K562 (cell line): ENCODE results near the gene TXNL1. TPM values are rescaled to one million over a fixed set of nuclear protein-coding genes. Genes with fewer than 3 reads are reported as not detected.

Experiments
- ATF7 ChIP-seq: fragments of 450-650 bp; IDR thresholded peaks from 2 replicates; pipeline ENCODE4 v1.7.1; 2014; ENCODE audit warnings: mild to moderate bottlenecking, moderate library complexity
- BRD4 ChIP-seq: fragments of 200-600 bp; sonication (generic); IDR thresholded peaks from 2 replicates; pipeline ENCODE4 v1.6.1; 2017; ENCODE audit warnings: inconsistent platforms
- IFI16 ChIP-seq: fragments of 250-450 bp; sonication (Bioruptor Pico); IDR thresholded peaks from 2 replicates; pipeline ENCODE4 v2.1.2; 2022; ENCODE audit warnings: mild to moderate bottlenecking, inconsistent platforms
- JUNB ChIP-seq: fragments of 450-650 bp; formaldehyde crosslinking; conservative IDR thresholded peaks from 2 replicates; pipeline ENCODE4 v1.4.0; 2020; ENCODE audit warnings: mild to moderate bottlenecking
- NUFIP1 ChIP-seq: fragments of 450-650 bp; IDR thresholded peaks from 2 replicates; pipeline ENCODE4 v1.6.1; 2018; ENCODE audit not compliant: partially characterized antibody
- PURB ChIP-seq: sonication (generic); formaldehyde crosslinking; IDR thresholded peaks from 2 replicates; pipeline ENCODE4 v1.9.0; 2021; ENCODE audit warnings: low read depth, mild to moderate bottlenecking, missing genetic modification reagents
- SAFB2 ChIP-seq: fragments of 200-400 bp; formaldehyde crosslinking; IDR thresholded peaks from 2 replicates; pipeline ENCODE4 v1.6.1; 2018; ENCODE audit warnings: borderline replicate concordance, low read length, low read depth, moderate library complexity; ENCODE audit not compliant: severe bottlenecking
- TEAD2 ChIP-seq: fragments of 450-650 bp; IDR thresholded peaks from 2 replicates; pipeline ENCODE4 v1.6.1; 2016; ENCODE audit warnings: missing genetic modification characterization, control low read depth, missing compliant biosample characterization
- ZNF134 ChIP-seq: fragments of 250-450 bp; sonication (Bioruptor Pico); conservative IDR thresholded peaks from 2 replicates; pipeline ENCODE4 v1.4.0; 2020
- ZNF197 ChIP-seq: fragments of 200-800 bp; sonication (Bioruptor generic); IDR thresholded peaks from 2 replicates; pipeline ENCODE4 v1.6.1; 2016; ENCODE audit warnings: low read depth, missing genetic modification characterization, missing compliant biosample characterization
- ZNF263 ChIP-seq: sonication (generic); formaldehyde crosslinking; IDR thresholded peaks from 2 replicates; pipeline ENCODE4 v1.8.0; 2022; ENCODE audit warnings: mild to moderate bottlenecking, missing genetic modification reagents, borderline replicate concordance
- ZNF695 ChIP-seq: fragments of 450-650 bp; formaldehyde crosslinking; IDR thresholded peaks from 2 replicates; pipeline ENCODE4 v1.4.0; 2020; ENCODE audit warnings: mild to moderate bottlenecking, moderate library complexity
- polyA plus RNA-seq, 8 experiments: library from polyadenylated mRNA; depleted of rRNA in 4 of 8; stranded (reverse) in 5 of 8; unstranded in 3 of 8; fragments of >200 nt; fragmentation: Nextera tagmentation in 2 of 8; fragmentation: Illumina TruSeq in 1 of 8; extraction: Ambion mirVana in 2 of 8; extraction: Trizol in 1 of 8; gene quantifications; 2 replicates each; pipeline versions ENCODE4 v1.2.1 to v1.2.3, GENCODE V29; 2011 to 2014; ENCODE audit warnings: inconsistent platforms in 1 of 8, missing spikeins in 1 of 8
- total RNA-seq, 7 experiments: library from RNA; depleted of rRNA in 6 of 7; stranded (reverse); fragments of >200 nt in 6 of 7; fragmentation: Illumina TruSeq in 2 of 7; extraction: Trizol in 2 of 7; gene quantifications; 2 replicates each; pipeline versions ENCODE4 v1.2.1 to v1.2.3, GENCODE V29; 2011 to 2021; ENCODE audit warnings: low replicate concordance in 1 of 7
- TF ChIP-seq, protein P1 (sequence below), 2 experiments: IDR thresholded peaks; 2 replicates each; pipeline ENCODE4 v1.6.1; 2011; ENCODE audit warnings: borderline replicate concordance in 1 of 2, control low read depth in 1 of 2, low read depth in 1 of 2, low read length in 1 of 2, mild to moderate bottlenecking in 1 of 2, mixed read lengths in 1 of 2, moderate library complexity in 1 of 2; ENCODE audit not compliant: insufficient read depth in 1 of 2, insufficient read length in 1 of 2, poor library complexity in 1 of 2, severe bottlenecking in 1 of 2; ENCODE audit errors: extremely low read depth in 1 of 2
- TF ChIP-seq, protein P2 (sequence below), 2 experiments: fragments of 450-650 bp; IDR thresholded peaks; 2 replicates each; pipeline ENCODE4 v1.6.1; 2016; ENCODE audit warnings: mild to moderate bottlenecking in 2 of 2, borderline replicate concordance in 1 of 2, low read depth in 1 of 2, moderate library complexity in 1 of 2
- TF ChIP-seq, protein P3 (sequence below): fragments of 450-650 bp; formaldehyde crosslinking; IDR thresholded peaks from 2 replicates; pipeline ENCODE4 v1.4.0; 2020; ENCODE audit warnings: mild to moderate bottlenecking, moderate library complexity

Gene TXNL1
- total and polyA plus RNA-seq, 9 of the 15 experiments (the other 6 are each of a cell fraction or from before 2014, with no cell fraction given), result 45.4 to 103 (median 65.7) TPM

DNA sequence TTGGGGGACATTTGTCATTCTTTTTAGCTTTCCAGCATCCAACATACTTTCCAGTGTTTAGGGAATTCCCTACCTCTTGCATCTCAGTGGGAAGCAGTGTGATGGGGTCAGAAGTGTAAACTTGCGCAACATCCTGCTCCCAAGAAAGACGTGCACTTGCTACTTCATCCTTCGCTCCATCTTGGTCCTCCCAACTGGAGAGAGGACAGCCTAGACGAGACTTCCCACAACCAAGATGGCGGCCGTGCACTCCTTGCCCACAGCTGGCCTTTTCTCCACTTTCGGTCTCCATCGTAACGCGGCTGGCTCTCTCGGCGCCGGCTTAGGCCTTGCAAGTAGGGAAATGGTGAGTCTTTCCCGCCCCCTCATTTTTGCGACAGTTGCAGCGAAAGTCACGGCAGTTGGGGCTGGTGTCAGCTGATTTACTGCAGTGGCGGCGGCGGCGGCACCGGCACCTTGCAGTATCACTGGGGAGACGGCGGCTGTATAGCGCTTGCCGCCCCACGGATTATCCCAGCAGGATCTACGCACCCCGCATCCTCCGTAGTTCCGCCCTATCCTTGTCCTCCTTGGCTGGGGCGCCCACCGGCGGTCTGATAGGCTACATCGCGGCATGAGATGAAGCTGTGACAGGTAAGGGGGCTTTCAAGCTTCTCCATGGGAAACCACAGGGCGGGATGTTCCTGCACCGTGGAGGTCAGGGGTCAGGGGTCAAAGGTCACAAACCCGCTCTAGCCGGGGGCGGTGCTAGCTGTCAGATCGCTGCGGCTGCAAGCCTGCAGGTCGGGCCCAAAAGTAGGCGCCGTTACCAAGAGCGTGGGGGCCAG is 12.8 kb upstream of the TXNL1 start, which contains the start of gene WDR7 (continued):
- no peak for TF ChIP-seq ZNF197 (CRISPR knock-in tag)
- no peak for TF ChIP-seq JUNB (CRISPR knock-in tag)
- TF ChIP-seq, protein P1, sequence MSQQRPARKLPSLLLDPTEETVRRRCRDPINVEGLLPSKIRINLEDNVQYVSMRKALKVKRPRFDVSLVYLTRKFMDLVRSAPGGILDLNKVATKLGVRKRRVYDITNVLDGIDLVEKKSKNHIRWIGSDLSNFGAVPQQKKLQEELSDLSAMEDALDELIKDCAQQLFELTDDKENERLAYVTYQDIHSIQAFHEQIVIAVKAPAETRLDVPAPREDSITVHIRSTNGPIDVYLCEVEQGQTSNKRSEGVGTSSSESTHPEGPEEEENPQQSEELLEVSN (IDR thresholded peaks at IDR 0.05; ENCODE audit: borderline replicate concordance in 1 of 2, extremely low read depth in 1 of 2, insufficient read depth in 1 of 2, insufficient read length in 1 of 2, low read depth in 1 of 2, low read length in 1 of 2, poor library complexity in 1 of 2, severe bottlenecking in 1 of 2), result no peak
- TF ChIP-seq, protein P2, sequence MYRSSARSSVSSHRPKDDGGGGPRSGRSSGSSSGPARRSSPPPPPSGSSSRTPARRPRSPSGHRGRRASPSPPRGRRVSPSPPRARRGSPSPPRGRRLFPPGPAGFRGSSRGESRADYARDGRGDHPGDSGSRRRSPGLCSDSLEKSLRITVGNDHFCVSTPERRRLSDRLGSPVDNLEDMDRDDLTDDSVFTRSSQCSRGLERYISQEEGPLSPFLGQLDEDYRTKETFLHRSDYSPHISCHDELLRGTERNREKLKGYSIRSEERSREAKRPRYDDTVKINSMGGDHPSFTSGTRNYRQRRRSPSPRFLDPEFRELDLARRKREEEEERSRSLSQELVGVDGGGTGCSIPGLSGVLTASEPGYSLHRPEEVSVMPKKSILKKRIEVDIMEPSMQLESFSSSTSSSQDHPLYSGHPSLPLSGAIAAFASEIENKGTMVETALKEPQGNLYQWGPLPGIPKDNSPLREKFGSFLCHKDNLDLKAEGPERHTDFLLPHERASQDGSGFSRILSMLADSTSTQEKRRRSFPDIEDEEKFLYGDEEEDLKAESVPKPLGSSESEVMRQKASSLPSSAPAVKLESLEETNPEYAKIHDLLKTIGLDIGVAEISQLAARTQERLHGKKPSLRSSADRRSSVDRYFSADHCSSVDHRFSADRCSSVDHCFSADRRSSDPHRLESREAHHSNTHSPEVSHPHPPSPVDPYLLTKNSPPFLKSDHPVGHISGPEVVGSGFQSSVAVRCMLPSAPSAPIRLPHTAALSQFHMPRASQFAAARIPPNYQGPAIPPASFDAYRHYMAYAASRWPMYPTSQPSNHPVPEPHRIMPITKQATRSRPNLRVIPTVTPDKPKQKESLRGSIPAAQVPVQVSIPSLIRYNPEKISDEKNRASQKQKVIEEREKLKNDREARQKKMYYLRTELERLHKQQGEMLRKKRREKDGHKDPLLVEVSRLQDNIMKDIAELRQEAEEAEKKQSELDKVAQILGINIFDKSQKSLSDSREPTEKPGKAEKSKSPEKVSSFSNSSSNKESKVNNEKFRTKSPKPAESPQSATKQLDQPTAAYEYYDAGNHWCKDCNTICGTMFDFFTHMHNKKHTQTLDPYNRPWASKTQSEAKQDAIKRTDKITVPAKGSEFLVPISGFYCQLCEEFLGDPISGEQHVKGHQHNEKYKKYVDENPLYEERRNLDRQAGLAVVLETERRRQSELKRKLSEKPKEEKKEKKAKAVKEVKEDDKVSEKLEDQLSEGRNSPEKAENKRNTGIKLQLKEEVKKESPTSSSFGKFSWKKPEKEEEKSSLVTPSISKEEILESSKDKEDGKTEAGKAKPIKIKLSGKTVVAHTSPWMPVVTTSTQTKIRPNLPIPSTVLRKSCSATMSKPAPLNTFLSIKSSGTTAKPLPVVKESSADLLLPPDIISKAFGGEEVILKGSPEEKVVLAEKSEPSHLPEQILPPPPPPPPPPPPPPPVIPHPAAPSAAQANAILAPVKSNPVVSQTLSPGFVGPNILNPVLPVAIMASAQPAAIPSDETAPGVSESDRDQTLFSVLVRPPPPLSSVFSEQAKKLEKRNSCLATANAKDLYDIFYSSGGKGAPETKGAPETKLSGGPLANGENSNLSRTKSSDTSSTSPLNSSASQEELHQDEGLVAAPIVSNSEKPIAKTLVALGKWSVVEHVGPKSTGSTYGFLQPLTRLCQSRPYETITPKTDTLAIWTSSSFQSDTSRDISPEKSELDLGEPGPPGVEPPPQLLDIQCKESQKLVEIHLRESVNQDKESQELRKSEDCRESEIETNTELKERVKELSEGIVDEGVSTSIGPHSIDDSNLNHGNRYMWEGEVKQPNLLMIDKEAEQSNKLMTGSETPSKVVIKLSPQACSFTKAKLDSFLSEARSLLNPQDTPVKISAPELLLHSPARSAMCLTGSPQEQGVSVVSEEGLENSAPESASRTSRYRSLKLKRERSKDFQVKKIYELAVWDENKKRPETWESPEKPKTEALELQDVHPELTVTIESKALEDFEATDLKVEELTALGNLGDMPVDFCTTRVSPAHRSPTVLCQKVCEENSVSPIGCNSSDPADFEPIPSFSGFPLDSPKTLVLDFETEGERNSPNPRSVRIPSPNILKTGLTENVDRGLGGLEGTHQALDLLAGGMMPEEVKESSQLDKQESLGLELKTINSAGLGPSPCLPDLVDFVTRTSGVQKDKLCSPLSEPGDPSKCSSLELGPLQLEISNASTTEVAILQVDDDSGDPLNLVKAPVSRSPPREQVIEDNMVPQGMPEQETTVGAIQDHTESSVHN (IDR thresholded peaks at IDR 0.05; ENCODE audit: borderline replicate concordance in 1 of 2, low read depth in 1 of 2), result no peak
- no peak for TF ChIP-seq BRD4
- TF ChIP-seq, protein P3, sequence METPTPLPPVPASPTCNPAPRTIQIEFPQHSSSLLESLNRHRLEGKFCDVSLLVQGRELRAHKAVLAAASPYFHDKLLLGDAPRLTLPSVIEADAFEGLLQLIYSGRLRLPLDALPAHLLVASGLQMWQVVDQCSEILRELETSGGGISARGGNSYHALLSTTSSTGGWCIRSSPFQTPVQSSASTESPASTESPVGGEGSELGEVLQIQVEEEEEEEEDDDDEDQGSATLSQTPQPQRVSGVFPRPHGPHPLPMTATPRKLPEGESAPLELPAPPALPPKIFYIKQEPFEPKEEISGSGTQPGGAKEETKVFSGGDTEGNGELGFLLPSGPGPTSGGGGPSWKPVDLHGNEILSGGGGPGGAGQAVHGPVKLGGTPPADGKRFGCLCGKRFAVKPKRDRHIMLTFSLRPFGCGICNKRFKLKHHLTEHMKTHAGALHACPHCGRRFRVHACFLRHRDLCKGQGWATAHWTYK (CRISPR knock-in tag), result no peak
- peak; percentile 63 for TF ChIP-seq ATF7
- no peak for TF ChIP-seq ZNF134
- no peak for TF ChIP-seq TEAD2 (tag)
- TF ChIP-seq IFI16 (CRISPR knock-in tag), result no peak
- no peak for TF ChIP-seq PURB (CRISPR knock-in tag)
- no peak for TF ChIP-seq ZNF695 (CRISPR knock-in tag)
- TF ChIP-seq ZNF263 (CRISPR knock-in tag), result no peak
- TF ChIP-seq NUFIP1, result no peak
- TF ChIP-seq SAFB2, result no peak
